BE2C (cell line): ENCODE data around the gene FCRLA.

ENCODE experiments used
- DNase-seq: peaks from one replicate; pipeline ENCODE4 v3.0.0-alpha.2; 2020
- H3K27me3 ChIP-seq: fragments of 250-450 bp; sonication (Bioruptor Pico); 2 replicates; pipeline ENCODE4 v1.5.1; 2020; ENCODE audit warnings: mild to moderate bottlenecking
- H3K36me3 ChIP-seq: fragments of 250-450 bp; sonication (Bioruptor Pico); 2 replicates; pipeline ENCODE4 v1.5.1; 2020; ENCODE audit warnings: mild to moderate bottlenecking
- H3K4me1 ChIP-seq: fragments of 250-450 bp; sonication (Bioruptor Pico); 2 replicates; pipeline ENCODE4 v1.5.1; 2020
- H3K4me3 ChIP-seq: 2 replicates; pipeline ENCODE4 v1.5.1; 2011; ENCODE audit warnings: low read depth, low read length
- H3K9me3 ChIP-seq: fragments of 250-450 bp; sonication (Bioruptor Pico); 2 replicates; pipeline ENCODE4 v1.5.1; 2020
- CTCF ChIP-seq: IDR thresholded peaks from 2 replicates; pipeline ENCODE4 v1.5.1; 2012; ENCODE audit warnings: mild to moderate bottlenecking, low read depth, low read length

The FCRLA gene

GRCh38 chr1:161736335-161736969 is 29.4 kb downstream of the FCRLA start:
- TF ChIP-seq CTCF: no peak
- Histone ChIP-seq H3K27me3 (peaks cover 36% of the 10 kb centered on the region), H3K4me1 (no peaks in the 10 kb centered on the region)

GRCh38 chr1:161737625-161738024 is 30.6 kb downstream of the FCRLA start:
- DNase-seq: no peak
- no peaks in the 10 kb centered on the region for H3K4me1 ChIP-seq
- no peak for TF ChIP-seq CTCF
- no peaks in the 10 kb centered on the region for H3K36me3 ChIP-seq
- no peaks in the 10 kb centered on the region for H3K9me3 ChIP-seq
- no peak overlapping the region for H3K4me3 ChIP-seq
- peaks cover 26% of the 10 kb centered on the region for H3K27me3 ChIP-seq

More at GRCh38 chr1:161736335-161736969, 29.4 kb downstream of the FCRLA start:
- DNase-seq: no peak
- Histone ChIP-seq H3K9me3 (no peaks in the 10 kb centered on the region), H3K36me3 (no peaks in the 10 kb centered on the region), H3K4me3 (no peak overlapping the region)

GRCh38 chr1:161738627-161739287 is 31.7 kb downstream of the FCRLA start:
- DNase-seq: peak; percentile 39
- H3K36me3 ChIP-seq: no peaks in the 10 kb centered on the region
- peaks cover 15% of the 10 kb centered on the region for H3K27me3 ChIP-seq
- no peak overlapping the region for H3K4me3 ChIP-seq
- H3K4me1 ChIP-seq: no peaks in the 10 kb centered on the region
- peak; percentile 57 for TF ChIP-seq CTCF
- H3K9me3 ChIP-seq: no peaks in the 10 kb centered on the region

GRCh38 chr1:161739865-161740566 is 33.0 kb downstream of the FCRLA start:
- Histone ChIP-seq H3K27me3 (peaks cover 7% of the 10 kb centered on the region), H3K4me1 (no peaks in the 10 kb centered on the region), H3K9me3 (no peaks in the 10 kb centered on the region), H3K36me3 (no peaks in the 10 kb centered on the region), H3K4me3 (no peak overlapping the region)
- no peak for TF ChIP-seq CTCF
- DNase-seq: no peak

GRCh38 chr1:161740921-161741320 is 33.9 kb downstream of the FCRLA start:
- TF ChIP-seq CTCF: no peak
- Histone ChIP-seq H3K4me3 (no peak overlapping the region), H3K36me3 (no peaks in the 10 kb centered on the region), H3K27me3 (no peaks in the 10 kb centered on the region; the same call in none of the 2 replicates), H3K9me3 (no peaks in the 10 kb centered on the region), H3K4me1 (no peaks in the 10 kb centered on the region)
- no peak for DNase-seq

- H3K27me3 ChIP-seq: no peaks in the 10 kb centered on the region; the same call in none of the 2 replicates
- H3K4me1 ChIP-seq: no peaks in the 10 kb centered on the region
- H3K36me3 ChIP-seq: no peaks in the 10 kb centered on the region
- no peak overlapping the region for H3K4me3 ChIP-seq
- TF ChIP-seq CTCF: no peak
- no peaks in the 10 kb centered on the region for H3K9me3 ChIP-seq
- DNase-seq: no peak
Observed at GRCh38 chr1:161743231-161743630, 36.2 kb downstream of the FCRLA start.
